HS-5 (cell line): Measurements from ENCODE around the gene LEAP2.
"Not testable (repeated sequence)": the region's sequence is repeated elsewhere in the genome, so short reads cannot be mapped to it uniquely, and the experiment has no call there.

ENCODE experiments used
- DNase-seq: peaks from one replicate; pipeline ENCODE4 v3.0.0-alpha.2; 2012; ENCODE audit warnings: low read depth

The LEAP2 gene

GRCh38 chr5:132840896-132841295 lies 32.6 kb upstream of the LEAP2 start:
- no peak for DNase-seq

GRCh38 chr5:132841305-132841704 lies 32.2 kb upstream of the LEAP2 start:
- DNase-seq, result no peak

- no peak for DNase-seq
Observed at GRCh38 chr5:132848270-132848669, 25.2 kb upstream of the LEAP2 start.

- no peak for DNase-seq
Observed at GRCh38 chr5:132849347-132849746, 24.1 kb upstream of the LEAP2 start.

- DNase-seq, result no peak
Observed at GRCh38 chr5:132850066-132850465, 23.4 kb upstream of the LEAP2 start.

- no peak for DNase-seq
Observed at GRCh38 chr5:132853323-132853722, 20.1 kb upstream of the LEAP2 start.

- DNase-seq, result no peak
Observed at GRCh38 chr5:132853790-132854189, 19.7 kb upstream of the LEAP2 start.

- no peak for DNase-seq
Observed at GRCh38 chr5:132854301-132854700, 19.2 kb upstream of the LEAP2 start.

GRCh38 chr5:132854992-132855391 lies 18.5 kb upstream of the LEAP2 start:
- not testable (repeated sequence) for DNase-seq

- DNase-seq, result no peak
Observed at GRCh38 chr5:132856011-132856410, 17.5 kb upstream of the LEAP2 start.

- DNase-seq, result no peak
Observed at GRCh38 chr5:132859889-132860437, 13.5 kb upstream of the LEAP2 start.

GRCh38 chr5:132860742-132861141 lies 12.7 kb upstream of the LEAP2 start:
- no peak for DNase-seq

GRCh38 chr5:132865668-132866341 lies 7.7 kb upstream of the LEAP2 start:
- DNase-seq, result no peak

GRCh38 chr5:132866342-132867045 lies 7.0 kb upstream of the LEAP2 start, which contains the start of the genes GDF9 and UQCRQ:
Gene GDF9, minus strand, starts transcription at chr5:132866469. Its CDS starts 1,936 bp downstream, at chr5:132864533.
Gene UQCRQ, plus strand, starts transcription at chr5:132866642. Its CDS starts 240 bp downstream, at chr5:132866882.
- DNase-seq, result peak; percentile 99

- no peak for DNase-seq
Observed at GRCh38 chr5:132867046-132867451, 6.4 kb upstream of the LEAP2 start.

- no peak for DNase-seq
Observed at GRCh38 chr5:132868754-132869153, 4.7 kb upstream of the LEAP2 start.

- no peak for DNase-seq
Observed at GRCh38 chr5:132870801-132871200, 2.7 kb upstream of the LEAP2 start.

GRCh38 chr5:132871459-132872284 lies 1.8 kb upstream of the LEAP2 start:
- no peak for DNase-seq

- no peak for DNase-seq
Observed at GRCh38 chr5:132872788-132873118, 715 bp upstream of the LEAP2 start.

- no peak for DNase-seq
Observed at GRCh38 chr5:132873930-132874271, 433 bp downstream of the LEAP2 start.

- no peak for DNase-seq
Observed at GRCh38 chr5:132876020-132876759, 2.7 kb downstream of the LEAP2 start.

- no peak for DNase-seq
Observed at GRCh38 chr5:132877466-132877865, 4.0 kb downstream of the LEAP2 start.
